HG03439 (cell line): ENCODE measurements around the gene KLF9.

Source experiments
- ATAC-seq: cut with Tn5 transposase; IDR thresholded peaks from one replicate; pipeline ENCODE4 v1.9.1; 2021; ENCODE audit warnings: mild to moderate bottlenecking, moderate library complexity; ENCODE audit not compliant: unreplicated experiment

The KLF9 gene

DNA sequence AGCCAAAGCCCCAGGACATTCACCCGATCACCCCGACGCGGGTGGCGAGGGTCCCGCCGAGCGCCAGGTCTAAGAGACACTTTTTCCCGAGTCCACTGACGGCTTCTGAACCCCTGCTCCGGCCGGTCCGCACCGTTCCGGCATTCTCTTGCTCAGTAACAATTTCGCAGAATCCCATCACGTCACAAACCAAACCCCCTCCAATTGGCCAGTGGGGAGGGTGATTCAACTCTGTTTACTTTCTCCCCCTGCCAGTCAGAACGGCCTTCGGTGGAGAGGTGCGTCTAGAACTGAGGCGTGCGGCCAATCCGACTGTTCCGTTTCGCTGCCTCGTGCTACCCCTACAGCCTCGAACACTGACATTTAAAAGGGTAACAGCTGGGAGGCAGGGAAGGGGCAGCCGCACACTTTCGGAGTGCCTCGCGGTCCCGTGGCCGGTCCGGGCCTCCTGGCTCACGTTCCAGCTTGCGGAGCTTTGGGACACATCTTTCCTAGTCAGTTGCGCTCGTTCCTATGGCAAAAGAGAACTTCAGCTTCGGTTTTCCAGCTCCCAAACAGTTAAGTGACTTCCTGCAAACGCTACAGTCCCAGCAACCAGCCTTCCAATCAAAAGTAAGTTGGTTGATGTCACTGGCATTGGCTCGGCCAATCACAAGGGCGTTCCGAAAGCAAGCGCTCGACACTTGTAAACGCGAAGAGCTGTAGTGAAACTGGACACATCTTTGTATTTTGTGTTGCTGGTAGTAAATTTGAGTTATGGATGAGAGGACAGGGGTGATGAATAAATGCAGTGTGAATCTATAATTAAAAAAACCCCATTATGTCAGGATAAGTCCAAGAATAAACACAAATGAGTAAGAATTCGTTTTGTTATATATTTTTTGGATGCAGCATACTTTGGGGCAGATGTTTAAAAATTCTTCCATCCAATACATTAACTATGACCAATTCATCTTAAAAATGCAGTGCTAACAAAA, at the start of gene KLF9:
TSS of gene KLF9 (minus strand) at position 859 of the 977 bp plus-strand sequence. CDS start 1,294 bp downstream, outside the sequence.
- ATAC-seq, result peak; percentile 63

GRCh38 chr9:70463877-70464276, 49.4 kb upstream of the KLF9 start:
- ATAC-seq, result no peak

DNA sequence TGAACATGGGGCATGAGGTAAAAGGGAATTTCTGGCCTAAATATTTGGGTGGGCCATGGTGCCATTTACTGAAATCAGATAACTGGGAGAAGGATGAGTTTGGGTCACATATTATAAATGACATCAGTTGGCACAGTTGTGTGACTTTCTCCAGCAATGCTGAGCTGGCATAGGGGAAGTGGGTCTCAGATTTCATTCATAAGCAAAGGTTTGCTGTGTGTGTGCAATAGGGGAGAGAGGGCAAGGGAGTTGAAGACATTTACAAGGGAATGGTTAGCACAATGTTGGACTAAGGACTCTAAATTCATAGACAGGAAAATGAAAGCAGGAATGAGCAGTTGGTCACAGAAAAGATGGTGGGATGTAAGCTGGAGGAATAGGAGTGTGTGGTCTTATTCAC, 47.8 kb upstream of the KLF9 start:
- no peak for ATAC-seq

DNA sequence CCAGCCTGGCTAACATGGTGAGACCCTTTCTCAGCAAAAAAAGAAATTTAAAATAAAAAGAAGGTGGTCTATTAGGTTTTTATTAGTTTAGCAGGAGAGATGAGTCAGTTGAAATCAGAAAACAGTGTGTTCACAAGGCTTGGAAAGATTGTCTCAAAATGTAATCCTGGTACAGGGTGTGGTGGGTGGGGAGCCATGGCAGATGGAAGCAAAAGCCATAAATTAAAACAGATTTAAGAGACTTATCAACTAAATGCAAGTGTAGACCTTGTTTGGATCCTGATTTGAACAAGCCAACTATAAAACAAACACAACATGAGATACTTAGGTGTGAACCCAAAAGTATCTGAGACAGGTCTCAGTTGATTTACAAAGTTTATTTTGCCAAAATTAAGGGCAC, 42.8 kb upstream of the KLF9 start:
- ATAC-seq, result no peak

DNA sequence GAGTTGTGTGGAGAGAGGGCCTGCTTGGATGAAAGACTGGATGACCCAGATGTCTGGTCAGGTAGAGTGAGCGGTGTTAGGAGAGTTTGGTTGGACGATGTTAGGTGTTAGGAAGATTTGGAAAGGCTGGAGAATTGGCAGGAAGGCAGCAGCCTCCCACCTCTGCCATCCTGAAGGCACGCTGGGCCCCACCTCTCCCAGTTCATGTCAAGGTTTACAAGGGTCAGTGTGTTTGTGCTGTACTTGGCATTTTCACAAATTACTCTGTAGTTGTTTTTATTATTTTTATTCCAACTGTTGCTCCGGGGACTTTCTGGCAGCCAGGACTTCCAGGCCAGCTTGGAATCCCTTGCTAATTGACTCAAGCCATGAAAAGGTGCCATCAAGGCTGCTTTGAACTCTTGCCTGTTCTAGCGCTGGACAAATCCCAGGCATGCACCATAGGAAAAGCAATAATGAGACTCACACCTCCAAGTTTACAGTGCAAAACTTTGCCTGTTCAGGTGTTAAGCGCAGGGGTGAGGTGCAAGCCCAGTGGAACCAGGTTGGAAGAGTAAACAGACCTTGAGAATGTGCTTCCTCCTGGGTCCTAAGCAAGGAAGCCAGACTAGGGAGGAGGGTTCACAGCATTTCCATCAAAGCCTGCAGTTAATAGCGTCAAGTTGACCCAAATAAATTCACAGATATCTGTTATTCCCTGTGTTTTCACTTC, 41.7 kb upstream of the KLF9 start:
- no peak for ATAC-seq

GRCh38 chr9:70452365-70452764, 37.9 kb upstream of the KLF9 start:
- no peak for ATAC-seq

DNA sequence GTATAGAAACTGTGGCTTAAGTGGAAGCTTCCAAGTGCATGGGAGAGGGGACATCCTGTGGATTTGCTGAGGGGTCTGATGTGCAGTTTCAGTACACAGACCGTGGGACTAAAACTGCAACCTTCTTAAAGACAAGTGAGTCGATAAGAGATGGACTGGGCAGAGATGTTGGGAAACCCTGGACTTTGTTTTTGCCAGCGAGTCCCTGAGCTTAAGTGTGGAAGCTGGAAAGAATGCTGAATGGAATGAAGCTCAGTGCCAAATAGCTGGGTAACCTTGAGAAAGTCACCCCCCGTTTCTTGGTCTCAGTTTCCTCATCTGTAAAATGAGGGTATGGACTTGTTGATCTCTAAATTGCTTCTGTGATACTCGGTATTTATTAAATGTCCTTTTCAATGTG, 37.3 kb upstream of the KLF9 start:
- ATAC-seq, result no peak

GRCh38 chr9:70450738-70451137, 36.3 kb upstream of the KLF9 start:
- ATAC-seq, result no peak

DNA sequence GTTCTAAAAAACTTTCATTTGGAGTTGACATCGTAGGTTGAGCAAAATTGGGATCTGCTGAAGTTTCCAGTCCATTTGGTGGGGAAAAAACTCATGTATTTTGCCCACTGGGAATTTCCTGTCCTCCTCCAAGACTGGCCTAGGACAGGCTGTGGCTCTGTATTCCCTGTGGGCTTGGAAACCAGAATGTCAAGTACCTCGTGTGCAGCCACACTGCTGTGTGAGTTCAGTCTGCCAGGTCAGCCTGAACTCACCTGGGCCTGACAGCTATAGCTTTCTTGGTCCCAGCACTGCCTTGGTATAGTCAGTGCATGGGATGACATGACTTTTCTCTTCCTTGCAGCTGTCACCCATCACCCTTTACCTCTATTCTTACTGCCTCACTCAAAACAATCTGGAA, 35.0 kb upstream of the KLF9 start:
- no peak for ATAC-seq

DNA sequence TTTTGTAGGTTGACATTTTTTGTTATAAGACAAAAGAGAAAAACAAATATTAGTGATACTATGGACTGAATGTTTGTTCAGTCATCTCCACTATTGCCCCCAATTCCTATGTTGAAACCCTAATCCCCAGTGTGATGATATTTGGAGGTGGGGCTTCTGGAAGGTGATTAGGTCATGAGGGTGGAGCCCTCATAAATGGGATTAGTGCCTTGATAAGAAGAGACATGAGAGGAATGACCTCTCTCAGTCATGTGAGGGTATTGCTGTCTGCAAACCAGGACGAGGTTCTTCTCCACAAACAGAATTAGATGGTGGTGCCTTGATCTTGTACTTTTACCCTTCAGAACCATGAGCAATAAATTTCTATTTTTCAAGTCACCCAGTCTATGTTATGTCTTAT, 34.5 kb upstream of the KLF9 start:
- ATAC-seq, result no peak

DNA sequence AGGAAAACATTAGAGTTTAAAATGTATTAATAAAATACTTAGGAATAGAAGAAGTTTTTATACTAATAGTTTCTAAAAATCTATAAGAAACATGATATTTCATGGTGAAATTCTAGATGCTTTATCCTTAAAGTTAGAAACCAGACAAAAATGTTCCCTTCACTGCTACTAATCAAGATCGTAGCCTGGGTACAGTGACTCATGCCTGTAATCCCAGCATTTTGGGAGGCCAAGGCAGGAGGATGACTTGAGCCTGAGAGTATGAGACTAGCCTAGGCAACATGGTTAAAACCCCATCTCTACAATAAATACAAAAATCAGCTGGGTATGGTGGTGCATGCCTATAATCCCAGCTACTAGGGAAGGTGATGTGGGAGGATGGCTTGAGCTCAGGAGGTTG, 30.4 kb upstream of the KLF9 start:
- no peak for ATAC-seq

DNA sequence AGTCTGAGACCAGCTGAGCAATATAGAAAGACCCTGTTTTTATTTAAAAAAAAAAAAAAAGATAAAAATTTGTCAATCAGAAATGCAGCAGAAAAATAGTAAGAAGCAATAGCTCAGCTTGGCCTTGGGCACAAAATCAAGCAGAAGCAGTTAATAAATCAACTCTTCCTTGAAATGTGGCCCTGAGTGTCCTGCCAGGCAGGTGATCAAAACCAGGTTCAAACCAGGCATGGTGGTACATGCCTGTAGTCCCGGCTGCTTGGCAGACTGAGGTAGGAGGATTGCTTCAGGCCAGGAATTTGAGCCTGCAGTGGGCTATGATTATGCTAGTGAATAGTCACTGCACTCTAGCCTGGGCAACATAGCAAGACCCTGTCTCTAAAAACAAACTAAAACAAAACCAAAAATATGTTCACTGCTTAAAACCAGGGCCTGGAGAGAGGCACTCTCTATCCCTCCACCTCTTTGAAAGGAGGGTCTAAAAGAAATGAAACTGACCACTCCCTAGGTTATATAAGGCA, 27.9 kb upstream of the KLF9 start:
- no peak for ATAC-seq

GRCh38 chr9:70441622-70442021, 27.2 kb upstream of the KLF9 start:
- ATAC-seq, result no peak

DNA sequence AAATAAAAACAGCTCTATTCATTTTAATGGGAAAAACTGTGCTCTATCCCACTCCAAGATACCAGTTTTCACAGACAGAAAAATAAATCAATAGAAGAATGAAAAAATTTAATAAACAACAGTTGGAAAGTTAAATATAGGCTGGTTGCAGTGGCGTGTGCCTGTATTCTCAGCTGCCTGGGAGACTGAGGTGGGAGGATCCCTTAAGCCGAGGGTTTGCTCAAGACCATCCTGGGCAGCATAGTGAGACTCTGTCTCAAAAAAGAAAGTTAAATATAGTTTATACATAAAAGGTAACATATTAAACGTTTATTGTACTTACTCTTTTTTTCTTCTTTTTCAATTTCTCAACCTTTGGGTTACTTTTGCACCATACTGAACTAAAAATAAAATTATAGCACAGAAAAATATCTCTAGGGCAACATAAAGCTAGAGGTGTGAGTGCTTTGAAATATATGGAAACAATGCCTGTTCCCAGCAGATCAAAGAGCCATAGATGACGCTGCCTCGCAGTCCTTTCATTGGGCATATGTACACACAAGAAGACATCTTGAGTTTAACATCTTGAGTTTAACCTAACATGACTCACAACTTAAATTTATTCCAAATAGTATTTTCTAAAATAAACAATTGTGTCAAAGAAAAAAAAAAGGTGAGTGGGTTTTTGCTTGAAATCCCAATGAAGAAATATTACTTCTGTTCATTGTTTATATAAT, 25.7 kb upstream of the KLF9 start:
- ATAC-seq, result no peak

DNA sequence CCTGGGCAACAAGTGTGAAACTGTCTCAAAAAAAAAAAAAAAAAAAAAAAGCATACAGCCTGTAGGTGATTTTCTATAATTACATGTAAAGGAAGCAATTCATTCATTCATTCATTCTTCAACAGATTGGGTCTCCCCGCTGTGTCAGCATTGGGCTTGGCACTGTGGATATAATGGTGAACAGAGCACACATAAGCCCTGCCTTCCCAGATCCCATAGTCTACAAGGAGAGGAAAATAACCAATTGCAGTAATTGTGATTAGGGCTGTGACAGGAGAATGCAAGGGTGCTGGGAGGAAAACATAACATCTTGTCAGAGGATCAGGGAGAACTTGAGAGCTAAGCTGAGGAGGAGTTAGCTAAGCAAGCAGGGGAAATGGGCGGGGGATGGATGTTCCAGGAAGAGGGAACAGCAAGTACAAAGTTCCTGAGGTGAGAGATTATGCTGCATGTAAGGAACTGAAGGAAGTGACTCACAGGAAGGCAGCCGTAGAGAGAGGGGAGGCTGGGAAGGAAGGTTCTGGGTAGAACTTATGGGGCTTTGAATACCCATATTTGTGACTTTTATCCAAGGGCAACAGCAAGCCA, 24.0 kb upstream of the KLF9 start:
- no peak for ATAC-seq

DNA sequence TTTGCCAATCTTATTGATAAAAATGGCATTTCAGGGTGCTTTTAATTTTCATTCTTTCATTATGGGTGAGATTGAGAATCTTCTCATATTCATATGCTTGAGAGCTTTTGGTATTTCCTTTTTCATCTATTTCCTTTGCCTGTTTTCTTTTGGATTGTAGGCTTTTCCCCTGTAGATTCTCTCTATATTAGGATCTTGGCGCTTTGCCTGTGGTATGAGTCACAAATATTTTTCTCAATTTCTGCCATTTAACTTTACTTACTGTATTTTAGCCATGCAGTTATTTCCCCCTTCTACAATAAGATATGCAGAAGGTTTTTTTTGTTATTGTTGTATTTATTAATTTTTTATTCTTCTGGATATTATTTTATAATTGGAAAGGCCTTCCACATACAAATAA, 21.5 kb upstream of the KLF9 start:
- no peak for ATAC-seq

- ATAC-seq, result no peak
Observed at GRCh38 chr9:70429899-70430298, 15.4 kb upstream of the KLF9 start.

DNA sequence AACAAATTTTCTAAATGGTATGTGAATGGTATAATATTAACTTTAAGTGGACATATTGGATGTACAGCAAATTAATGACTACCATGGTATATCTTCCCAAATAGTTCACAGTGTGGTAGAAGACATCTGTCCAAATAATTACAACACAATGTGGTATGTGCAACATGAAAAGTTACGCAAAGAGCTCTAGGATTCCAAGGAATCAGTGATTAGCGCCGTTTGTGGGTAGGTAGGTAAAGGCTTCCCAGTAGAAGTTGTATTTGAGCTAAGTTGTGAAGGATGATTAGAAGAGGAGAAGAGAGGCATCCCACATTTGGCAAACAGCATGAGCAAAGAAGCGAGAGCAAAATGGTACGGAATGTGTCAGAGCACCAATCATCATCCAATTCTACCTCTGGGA, 14.3 kb upstream of the KLF9 start:
- no peak for ATAC-seq

GRCh38 chr9:70427161-70427945, 12.9 kb upstream of the KLF9 start:
- ATAC-seq, result no peak

DNA sequence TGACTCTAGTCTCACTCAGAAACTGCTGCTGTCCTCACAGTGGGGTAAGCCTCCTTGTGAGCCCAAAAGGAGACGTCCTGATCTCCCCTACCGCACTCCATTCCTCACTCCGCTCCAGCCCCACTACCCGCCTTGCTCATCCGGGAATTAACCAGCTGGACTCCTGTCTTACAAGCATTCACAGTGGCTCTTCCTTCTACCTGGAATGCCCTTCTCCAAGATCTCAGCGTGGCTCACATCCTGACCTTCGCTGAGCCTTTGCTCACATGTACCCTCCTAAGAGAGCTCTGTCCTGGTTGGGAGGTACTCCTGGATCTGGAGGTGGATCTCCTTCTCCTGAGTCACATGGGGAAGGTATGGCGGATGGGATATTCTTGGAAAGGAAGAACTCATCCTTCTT, 10.7 kb upstream of the KLF9 start:
- ATAC-seq, result no peak
